B cell (primary cell): Measurements from ENCODE around the gene TGFBR1. TPM values are rescaled to one million over a fixed set of nuclear protein-coding genes. Genes with fewer than 3 reads are reported as not detected.

ENCODE experiments used
- ATAC-seq: fragments of 200-7000 bp; cut with Tn5 transposase; one replicate; pipeline ENCODE4 v1.10.0; 2021; ENCODE audit warnings: low read depth, mild to moderate bottlenecking, moderate number of reproducible peaks, moderate library complexity
- CTCF ChIA-PET: fragments of 350-600 bp; sonication (Branson Sonifier 250); formaldehyde crosslinking; loops from one replicate; lab custom pipeline; 2021; ENCODE audit warnings: antibody characterized with exemption, inconsistent platforms; lab: Charles Lee
- POLR2A ChIA-PET: fragments of 350-600 bp; sonication (Branson Sonifier 250); formaldehyde crosslinking; loops from one replicate; lab custom pipeline; 2021; ENCODE audit warnings: antibody characterized with exemption; lab: Charles Lee
- DNase-seq: peaks from one replicate; pipeline ENCODE4 v3.0.0; 2013
- H2AFZ ChIP-seq: 2 replicates; pipeline ENCODE4 v1.6.1; 2012; ENCODE audit warnings: mild to moderate bottlenecking, low read depth, low read length; ENCODE audit not compliant: insufficient read depth, poor library complexity, severe bottlenecking
- H3K27ac ChIP-seq, 2 donors: 1 replicate in 1 of 2; 2 replicates in 1 of 2; pipeline ENCODE4 v1.5.1; 2012 to 2013; ENCODE audit warnings: low read length in 2 of 2, mild to moderate bottlenecking in 2 of 2, moderate library complexity in 1 of 2
- H3K27me3 ChIP-seq, 4 experiments: fragments of 200-600 bp in 1 of 4; sonication (generic) in 1 of 4; replicated peaks in 1 of 4; 1 replicate in 2 of 4; 2 replicates in 2 of 4; pipeline versions ENCODE4 v1.6.1 to v1.7.0; 2013 to 2016; ENCODE audit warnings: low read length in 3 of 4, mild to moderate bottlenecking in 2 of 4, mixed read lengths in 1 of 4, moderate library complexity in 1 of 4; ENCODE audit not compliant: insufficient read depth in 4 of 4, control insufficient read depth in 3 of 4; ENCODE audit errors: control extremely low read depth in 1 of 4
- H3K36me3 ChIP-seq, 2 experiments: replicated peaks in 1 of 2; 1 replicate in 1 of 2; 2 replicates in 1 of 2; pipeline versions ENCODE4 v1.6.1 to v1.7.1; 2013; ENCODE audit warnings: low read length in 1 of 2; ENCODE audit not compliant: insufficient read depth in 2 of 2, control insufficient read depth in 1 of 2; ENCODE audit errors: control extremely low read depth in 1 of 2, extremely low read depth in 1 of 2
- H3K4me1 ChIP-seq, 2 donors: fragments of 200-600 bp in 1 of 2; sonication (generic) in 1 of 2; 1 replicate in 1 of 2; 2 replicates in 1 of 2; pipeline versions ENCODE4 v1.5.1 to v1.6.1; 2013 to 2017; ENCODE audit warnings: low read length in 2 of 2; ENCODE audit not compliant: control insufficient read depth in 2 of 2, insufficient read depth in 2 of 2
- H3K4me2 ChIP-seq: replicated peaks from 2 replicates; pipeline ENCODE3; 2012; ENCODE audit warnings: mild to moderate bottlenecking, low read depth, low read length; ENCODE audit not compliant: poor library complexity, severe bottlenecking
- H3K4me3 ChIP-seq, 5 experiments: fragments of 200-600 bp in 1 of 5; sonication (generic) in 1 of 5; 1 replicate in 3 of 5; 2 replicates in 2 of 5; pipeline versions ENCODE4 v1.5.1 to v1.7.0; 2011 to 2016; ENCODE audit warnings: low read length in 4 of 5, mild to moderate bottlenecking in 4 of 5, low read depth in 2 of 5, control low read depth in 1 of 5, moderate library complexity in 1 of 5; ENCODE audit not compliant: insufficient read depth in 1 of 5; ENCODE audit errors: control extremely low read depth in 1 of 5, extremely low read depth in 1 of 5
- H3K79me2 ChIP-seq: fragments of 200-600 bp; sonication (generic); one replicate; pipeline ENCODE4 v1.6.0; 2016; ENCODE audit warnings: low read length; ENCODE audit not compliant: control insufficient read depth, insufficient read depth
- H3K9ac ChIP-seq: fragments of 200-600 bp; sonication (generic); 2 replicates; pipeline ENCODE4 v1.6.1; 2017; ENCODE audit warnings: mild to moderate bottlenecking, low read length, moderate library complexity
- H3K9me3 ChIP-seq, 3 donors: one replicate each; pipeline versions ENCODE4 v1.6.1 to v1.7.1; 2013; ENCODE audit warnings: low read length in 2 of 3; ENCODE audit not compliant: control insufficient read depth in 2 of 3, insufficient read depth in 1 of 3; ENCODE audit errors: control extremely low read depth in 1 of 3
- H4K20me1 ChIP-seq: 2 replicates; pipeline ENCODE4 v1.6.0; 2012; ENCODE audit warnings: mild to moderate bottlenecking, low read length; ENCODE audit not compliant: insufficient read depth, control insufficient read depth, poor library complexity, severe bottlenecking
- H3K27ac Mint-ChIP-seq: one replicate; pipeline ENCODE4 v1.8.0; 2021; ENCODE audit warnings: mixed read lengths
- H3K27me3 Mint-ChIP-seq: one replicate; pipeline ENCODE4 v1.8.0; 2021; ENCODE audit warnings: mixed read lengths
- H3K4me1 Mint-ChIP-seq: one replicate; pipeline ENCODE4 v1.8.0; 2021; ENCODE audit warnings: mixed read lengths
- H3K4me3 Mint-ChIP-seq: one replicate; pipeline ENCODE4 v1.8.0; 2021; ENCODE audit warnings: mixed read lengths
- H3K9me3 Mint-ChIP-seq: one replicate; pipeline ENCODE4 v1.8.0; 2022; ENCODE audit warnings: mixed read lengths; ENCODE audit not compliant: insufficient read depth
- EZH2 ChIP-seq: IDR thresholded peaks from 2 replicates; pipeline ENCODE4 v1.6.1; 2012; ENCODE audit warnings: borderline replicate concordance, low read depth, mild to moderate bottlenecking, moderate library complexity, low read length; ENCODE audit not compliant: insufficient read depth, poor library complexity, severe bottlenecking
- WGBS: methylation state at CpG from one replicate; pipeline ENCODE4 v1.1.5; 2013; ENCODE audit warnings: missing lambda C conversion rate; ENCODE audit not compliant: insufficient coverage; 5-methylcytosine and 5-hydroxymethylcytosine counted together
- intact Hi-C: fragments of 100-400 bp; cut with micrococcal nuclease; formaldehyde crosslinking; loops from one replicate; pipeline ENCODE4 v1.10.0; 2022
- polyA plus RNA-seq: library from polyadenylated mRNA; depleted of rRNA; stranded (reverse); fragments of >200 nt; gene quantifications from 2 replicates; pipeline ENCODE4 v1.2.3, GENCODE V29; 2012
- total RNA-seq, 2 donors: library from RNA; stranded (reverse); fragments of 120-200 nt in 1 of 2; gene quantifications; 1 replicate in 1 of 2; 2 replicates in 1 of 2; pipeline versions ENCODE4 v1.2.3 to v1.2.4, GENCODE V29; 2013 to 2022
- TF ChIP-seq, protein P1 (sequence below): fragments of 200-600 bp; IDR thresholded peaks from one replicate; pipeline ENCODE4 v1.8.0; 2022; ENCODE audit warnings: antibody characterized with exemption, mild to moderate bottlenecking

The TGFBR1 gene
- total and polyA plus RNA-seq, 2 donors (not counting 1 experiment from before 2014, with no cell fraction given) = 3.0 to 60.7 TPM

GRCh38 chr9:99085949-99086948, 18.7 kb upstream of the TGFBR1 start:
- intact Hi-C loops = no loop called here

More at GRCh38 chr9:99085949-99086948, 18.7 kb upstream of the TGFBR1 start:
- H3K4me2 ChIP-seq = no peak overlapping the region
- no peak for TF ChIP-seq EZH2
- TF ChIP-seq, protein P1, sequence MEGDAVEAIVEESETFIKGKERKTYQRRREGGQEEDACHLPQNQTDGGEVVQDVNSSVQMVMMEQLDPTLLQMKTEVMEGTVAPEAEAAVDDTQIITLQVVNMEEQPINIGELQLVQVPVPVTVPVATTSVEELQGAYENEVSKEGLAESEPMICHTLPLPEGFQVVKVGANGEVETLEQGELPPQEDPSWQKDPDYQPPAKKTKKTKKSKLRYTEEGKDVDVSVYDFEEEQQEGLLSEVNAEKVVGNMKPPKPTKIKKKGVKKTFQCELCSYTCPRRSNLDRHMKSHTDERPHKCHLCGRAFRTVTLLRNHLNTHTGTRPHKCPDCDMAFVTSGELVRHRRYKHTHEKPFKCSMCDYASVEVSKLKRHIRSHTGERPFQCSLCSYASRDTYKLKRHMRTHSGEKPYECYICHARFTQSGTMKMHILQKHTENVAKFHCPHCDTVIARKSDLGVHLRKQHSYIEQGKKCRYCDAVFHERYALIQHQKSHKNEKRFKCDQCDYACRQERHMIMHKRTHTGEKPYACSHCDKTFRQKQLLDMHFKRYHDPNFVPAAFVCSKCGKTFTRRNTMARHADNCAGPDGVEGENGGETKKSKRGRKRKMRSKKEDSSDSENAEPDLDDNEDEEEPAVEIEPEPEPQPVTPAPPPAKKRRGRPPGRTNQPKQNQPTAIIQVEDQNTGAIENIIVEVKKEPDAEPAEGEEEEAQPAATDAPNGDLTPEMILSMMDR = no peak
- Mint-ChIP-seq H3K27ac (no peak overlapping the region), H3K27me3 (no peaks in the 10 kb centered on the region), H3K4me3 (no peak overlapping the region), H3K4me1 (peaks cover 14% of the 10 kb centered on the region), H3K9me3 (no peaks in the 10 kb centered on the region)
- ChIA-PET POLR2A (no interaction called here), CTCF (interaction anchor here (1.4 kb wide), 1 partner anchor 86 kb away, joined by 4 read pairs; no protein-coding TSS in a partner anchor)
- H3K27me3 ChIP-seq = no peaks in the 10 kb centered on the region
- no peak overlapping the region for H3K27ac ChIP-seq
- DNase-seq = no peak
- H3K9ac ChIP-seq = no peak overlapping the region
- H3K9me3 ChIP-seq = peaks cover 0 to 5% (median 3%) of the 10 kb centered on the region in 3 donors
- ATAC-seq = no peak
- WGBS = 60% methylated on average over 2 of the region's 12 CpGs
- no peaks in the 10 kb centered on the region for H3K79me2 ChIP-seq
- H3K4me3 ChIP-seq = no peak overlapping the region
- no peak overlapping the region for H2AFZ ChIP-seq
- H3K36me3 ChIP-seq = no peaks in the 10 kb centered on the region
- no peaks in the 10 kb centered on the region for H4K20me1 ChIP-seq
- H3K4me1 ChIP-seq = peaks cover 11 to 15% of the 10 kb centered on the region in 2 donors
